MCF 10A (cell line): Measurements from ENCODE around the gene POLA1. TPM values are rescaled to one million over a fixed set of nuclear protein-coding genes. Genes with fewer than 3 reads are reported as not detected.

Source experiments
- BruUV-seq: library from RNA; stranded (reverse); fragments of 400-500 nt; replicated peaks from 2 replicates; lab custom pipeline; 2021; lab: Mats Ljungman, UMichigan
- CTCF ChIA-PET: fragments of 300-600 bp; sonication (Branson Sonifier 250); formaldehyde crosslinking; extraction: SDS; loops from one replicate; lab custom pipeline; 2021; ENCODE audit warnings: antibody characterized with exemption, inconsistent platforms; lab: Yijun Ruan, JAX
- POLR2A ChIA-PET: fragments of 300-600, 350-650 bp; sonication (Branson Sonifier 250); formaldehyde crosslinking; extraction: SDS; loops from one replicate; lab custom pipeline; 2020; ENCODE audit warnings: antibody characterized with exemption, inconsistent platforms; lab: Yijun Ruan, JAX
- DNase-seq: peaks from one replicate; pipeline ENCODE4 v3.0.0-alpha.2; 2018; ENCODE audit not compliant: unreplicated experiment
- H3K27ac Mint-ChIP-seq: one replicate; pipeline ENCODE4 v1.8.0; 2022; ENCODE audit warnings: mild to moderate bottlenecking, low read depth, mixed read lengths; ENCODE audit not compliant: unreplicated experiment
- H3K27me3 Mint-ChIP-seq: one replicate; pipeline ENCODE4 v1.8.0; 2022; ENCODE audit warnings: mixed read lengths; ENCODE audit not compliant: insufficient read depth, unreplicated experiment
- H3K36me3 Mint-ChIP-seq: one replicate; pipeline ENCODE4 v1.8.0; 2022; ENCODE audit warnings: mild to moderate bottlenecking, moderate library complexity, mixed read lengths; ENCODE audit not compliant: insufficient read depth, unreplicated experiment
- H3K4me1 Mint-ChIP-seq: one replicate; pipeline ENCODE4 v1.8.0; 2022; ENCODE audit warnings: mixed read lengths; ENCODE audit not compliant: insufficient read depth, unreplicated experiment
- H3K4me3 Mint-ChIP-seq: one replicate; pipeline ENCODE4 v1.8.0; 2022; ENCODE audit warnings: mild to moderate bottlenecking, moderate library complexity, mixed read lengths; ENCODE audit not compliant: unreplicated experiment
- H3K9me3 Mint-ChIP-seq: one replicate; pipeline ENCODE4 v1.8.0; 2022; ENCODE audit warnings: mixed read lengths; ENCODE audit not compliant: unreplicated experiment
- intact Hi-C: fragments of 100-400 bp; cut with micrococcal nuclease; formaldehyde crosslinking; loops from 2 replicates; pipeline ENCODE4 v1.14.1; 2022
- total RNA-seq: library from RNA; stranded (reverse); gene quantifications from 2 replicates; pipeline ENCODE4 v1.2.3, GENCODE V29; 2022
- TF ChIP-seq, protein P1 (sequence below): fragments of 200-600 bp; IDR thresholded peaks from one replicate; pipeline ENCODE4 v1.8.0; 2022; ENCODE audit warnings: antibody characterized with exemption, mild to moderate bottlenecking; ENCODE audit not compliant: unreplicated experiment

Gene POLA1
- total RNA-seq, 1 experiment from 2014 or later = 9.8 TPM

DNA sequence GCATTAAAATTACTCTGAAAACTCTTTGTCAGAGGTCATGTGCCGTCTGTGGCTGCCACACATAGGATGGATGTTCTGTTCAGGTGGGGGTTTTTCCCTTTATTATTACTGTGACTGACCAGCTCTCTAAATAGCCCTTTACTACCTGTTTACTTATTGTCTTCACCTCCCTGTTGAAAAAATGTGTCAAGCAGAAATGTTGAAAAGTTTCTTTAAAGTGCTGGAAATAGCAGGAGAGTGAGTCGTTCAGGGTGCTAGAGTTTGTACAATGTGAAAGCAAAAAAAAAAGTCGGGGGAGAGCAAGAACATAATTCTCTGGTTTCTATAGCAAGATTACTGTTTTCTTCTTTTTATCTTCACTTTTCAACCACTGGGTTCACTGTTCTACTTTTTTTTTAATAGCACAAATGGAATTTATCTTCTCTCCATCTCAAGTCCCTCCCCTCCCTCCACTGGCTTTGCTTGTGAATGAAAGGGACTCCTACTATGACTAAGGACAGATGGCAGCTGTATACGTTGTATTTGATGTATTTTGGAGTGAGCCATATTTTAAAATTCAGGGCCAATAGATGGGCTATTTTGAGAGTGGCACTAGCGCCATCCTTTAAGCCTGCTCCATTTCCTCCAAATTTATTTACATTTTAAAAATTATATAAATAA lies 288.7 kb downstream of the POLA1 start:
- ChIA-PET POLR2A (no interaction called here), CTCF (no interaction called here)
- intact Hi-C loops = no loop called here
- H3K27me3 Mint-ChIP-seq = peaks cover 22% of the 10 kb centered on the region
- no peaks in the 10 kb centered on the region for H3K36me3 Mint-ChIP-seq
- TF ChIP-seq, protein P1, sequence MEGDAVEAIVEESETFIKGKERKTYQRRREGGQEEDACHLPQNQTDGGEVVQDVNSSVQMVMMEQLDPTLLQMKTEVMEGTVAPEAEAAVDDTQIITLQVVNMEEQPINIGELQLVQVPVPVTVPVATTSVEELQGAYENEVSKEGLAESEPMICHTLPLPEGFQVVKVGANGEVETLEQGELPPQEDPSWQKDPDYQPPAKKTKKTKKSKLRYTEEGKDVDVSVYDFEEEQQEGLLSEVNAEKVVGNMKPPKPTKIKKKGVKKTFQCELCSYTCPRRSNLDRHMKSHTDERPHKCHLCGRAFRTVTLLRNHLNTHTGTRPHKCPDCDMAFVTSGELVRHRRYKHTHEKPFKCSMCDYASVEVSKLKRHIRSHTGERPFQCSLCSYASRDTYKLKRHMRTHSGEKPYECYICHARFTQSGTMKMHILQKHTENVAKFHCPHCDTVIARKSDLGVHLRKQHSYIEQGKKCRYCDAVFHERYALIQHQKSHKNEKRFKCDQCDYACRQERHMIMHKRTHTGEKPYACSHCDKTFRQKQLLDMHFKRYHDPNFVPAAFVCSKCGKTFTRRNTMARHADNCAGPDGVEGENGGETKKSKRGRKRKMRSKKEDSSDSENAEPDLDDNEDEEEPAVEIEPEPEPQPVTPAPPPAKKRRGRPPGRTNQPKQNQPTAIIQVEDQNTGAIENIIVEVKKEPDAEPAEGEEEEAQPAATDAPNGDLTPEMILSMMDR = no peak
- no peak for DNase-seq
- H3K4me1 Mint-ChIP-seq = no peaks in the 10 kb centered on the region
- no TSS peak for BruUV-seq
- H3K27ac Mint-ChIP-seq = no peak overlapping the region
- no peaks in the 10 kb centered on the region for H3K9me3 Mint-ChIP-seq
- H3K4me3 Mint-ChIP-seq = no peak overlapping the region

DNA sequence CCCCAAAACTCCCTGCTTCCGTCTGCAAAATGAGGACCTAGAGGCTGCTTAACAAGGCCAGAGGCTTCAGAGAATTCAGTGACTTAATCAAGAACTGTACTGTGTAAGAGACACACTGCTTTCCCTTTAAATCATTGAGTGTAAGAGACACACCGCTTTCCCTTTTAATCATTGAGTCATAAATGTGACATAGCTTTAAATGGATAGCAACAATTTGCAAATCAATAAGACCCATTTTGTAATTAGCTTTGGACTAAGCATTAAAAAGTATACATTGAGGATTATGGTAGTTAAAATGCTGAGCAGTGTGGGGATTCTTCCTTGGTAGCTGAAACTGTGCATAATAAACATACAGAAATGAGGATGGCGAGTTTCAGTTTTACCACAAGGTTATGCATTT lies 290.2 kb downstream of the POLA1 start:
- Mint-ChIP-seq H3K9me3 (no peaks in the 10 kb centered on the region), H3K36me3 (no peaks in the 10 kb centered on the region), H3K27me3 (peaks cover 21% of the 10 kb centered on the region), H3K4me3 (no peak overlapping the region), H3K27ac (no peak overlapping the region), H3K4me1 (no peaks in the 10 kb centered on the region)
- intact Hi-C loops = no loop called here
- no peak for DNase-seq
- ChIA-PET POLR2A (no interaction called here), CTCF (no interaction called here)
- TF ChIP-seq, protein P1 = no peak
- BruUV-seq = no TSS peak

DNA sequence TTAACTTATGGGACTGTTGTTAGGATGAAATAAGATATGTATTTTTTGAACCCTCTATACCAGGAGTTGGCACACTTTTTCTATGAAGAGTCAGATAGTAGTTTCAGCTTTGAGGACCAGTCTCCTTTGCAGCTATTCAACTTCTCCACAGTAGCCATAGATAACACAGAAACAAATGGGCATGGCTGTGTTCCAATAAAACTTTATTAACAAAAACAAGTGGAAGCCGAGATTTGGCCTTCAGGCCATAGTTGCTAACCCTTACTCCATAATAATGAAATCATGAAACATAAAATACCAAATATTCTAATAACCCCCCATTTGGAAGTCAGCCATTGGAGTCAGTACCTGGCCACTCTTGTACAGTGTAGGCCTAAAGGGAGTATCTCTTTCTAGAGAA lies 291.4 kb downstream of the POLA1 start:
- no TSS peak for BruUV-seq
- H3K4me3 Mint-ChIP-seq = no peak overlapping the region
- H3K9me3 Mint-ChIP-seq = no peaks in the 10 kb centered on the region
- TF ChIP-seq, protein P1 = no peak
- ChIA-PET POLR2A (no interaction called here), CTCF (no interaction called here)
- no peaks in the 10 kb centered on the region for H3K4me1 Mint-ChIP-seq
- DNase-seq = no peak
- H3K27ac Mint-ChIP-seq = no peak overlapping the region
- no peaks in the 10 kb centered on the region for H3K36me3 Mint-ChIP-seq
- intact Hi-C loops = no loop called here
- peaks cover 22% of the 10 kb centered on the region for H3K27me3 Mint-ChIP-seq

DNA sequence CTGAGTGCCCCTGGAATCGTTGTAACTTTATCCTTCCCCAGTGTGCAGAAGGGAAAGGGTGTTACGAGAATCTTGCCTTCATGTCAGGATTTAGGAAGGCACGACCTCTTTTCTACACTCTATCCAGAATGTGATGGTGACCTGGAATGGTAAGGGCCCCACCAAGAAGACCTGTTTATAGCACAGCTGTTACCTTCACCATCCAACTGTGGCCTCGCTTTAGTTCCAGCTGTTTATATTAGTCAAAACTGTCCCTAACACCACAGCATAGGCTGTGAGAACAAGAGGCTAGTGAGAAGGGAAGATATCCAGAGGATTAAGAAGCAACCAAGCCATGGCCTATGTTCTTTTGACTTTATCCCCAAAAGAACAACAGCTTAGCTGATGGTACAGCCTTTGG lies 294.0 kb downstream of the POLA1 start:
- no peak for DNase-seq
- Mint-ChIP-seq H3K4me3 (no peak overlapping the region), H3K27ac (no peak overlapping the region), H3K4me1 (no peaks in the 10 kb centered on the region), H3K9me3 (no peaks in the 10 kb centered on the region), H3K36me3 (no peaks in the 10 kb centered on the region), H3K27me3 (peaks cover 34% of the 10 kb centered on the region)
- intact Hi-C loops = no loop called here
- ChIA-PET POLR2A (no interaction called here), CTCF (no interaction called here)
- no TSS peak for BruUV-seq
- TF ChIP-seq, protein P1 = no peak
